Measurements from ENCODE around the gene CMTM5. TPM values are rescaled to one million over a fixed set of nuclear protein-coding genes. Genes with fewer than 3 reads are reported as not detected.

CMTM5 gene
- total RNA-seq, 3 donors from 2014 or later: 0.58 to 3.5 (median 0.58) TPM

DNA sequence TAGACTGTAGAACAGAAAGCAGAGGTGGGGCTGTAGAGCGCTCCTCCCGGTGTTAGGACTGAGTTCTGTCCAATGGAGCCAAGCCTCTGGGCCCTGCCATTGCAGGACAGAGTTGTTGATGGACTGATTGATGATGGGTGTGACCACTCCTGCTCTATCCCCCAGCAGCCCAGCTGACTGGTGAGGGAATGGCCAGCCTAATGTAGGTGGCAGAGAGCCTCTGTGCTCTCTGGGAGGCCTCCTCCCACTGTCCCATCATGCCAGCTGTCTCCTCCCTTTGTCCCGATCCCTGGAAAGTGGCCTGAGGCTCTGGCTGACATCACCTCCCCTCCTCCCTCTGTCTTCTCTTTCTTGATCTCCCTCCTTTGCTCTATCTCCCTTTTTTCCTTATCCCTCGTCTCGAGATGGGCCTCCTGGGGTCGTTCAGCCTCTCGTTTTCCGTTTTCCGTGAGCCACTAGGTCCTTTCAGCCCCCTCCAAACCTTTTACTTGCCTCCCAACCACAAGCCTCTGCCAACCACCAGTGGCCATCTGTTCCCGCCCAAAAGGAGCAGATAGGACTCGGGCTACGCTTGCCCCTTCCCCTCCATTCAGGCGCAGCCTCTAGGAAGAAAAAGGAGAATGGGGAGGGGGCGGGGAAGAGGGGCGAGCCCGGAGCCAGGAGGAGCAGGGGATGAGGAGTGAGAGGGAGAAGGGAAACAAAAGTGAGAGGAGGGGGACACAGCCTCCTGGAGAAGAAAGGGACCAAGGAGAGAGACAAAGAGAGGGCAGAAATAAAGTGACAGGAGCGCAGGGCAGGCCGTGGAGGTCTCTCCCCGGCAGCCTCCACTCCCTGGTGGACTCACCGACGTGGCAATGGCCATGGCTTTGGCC is 12.4 kb upstream of the CMTM5 start:
- no peak for DNase-seq
- no peaks in the 10 kb centered on the region for H3K36me3 ChIP-seq (ENCODE audit: low read depth)
- ATAC-seq: no peak
- no peaks in the 10 kb centered on the region for H3K9me3 ChIP-seq
- H3K4me3 ChIP-seq: no peak overlapping the region
- H3K4me1 ChIP-seq (ENCODE audit: low read depth): no peaks in the 10 kb centered on the region
- intact Hi-C loops (cut with DNase I, micrococcal nuclease): no loop called here
- TF ChIP-seq, protein P1, sequence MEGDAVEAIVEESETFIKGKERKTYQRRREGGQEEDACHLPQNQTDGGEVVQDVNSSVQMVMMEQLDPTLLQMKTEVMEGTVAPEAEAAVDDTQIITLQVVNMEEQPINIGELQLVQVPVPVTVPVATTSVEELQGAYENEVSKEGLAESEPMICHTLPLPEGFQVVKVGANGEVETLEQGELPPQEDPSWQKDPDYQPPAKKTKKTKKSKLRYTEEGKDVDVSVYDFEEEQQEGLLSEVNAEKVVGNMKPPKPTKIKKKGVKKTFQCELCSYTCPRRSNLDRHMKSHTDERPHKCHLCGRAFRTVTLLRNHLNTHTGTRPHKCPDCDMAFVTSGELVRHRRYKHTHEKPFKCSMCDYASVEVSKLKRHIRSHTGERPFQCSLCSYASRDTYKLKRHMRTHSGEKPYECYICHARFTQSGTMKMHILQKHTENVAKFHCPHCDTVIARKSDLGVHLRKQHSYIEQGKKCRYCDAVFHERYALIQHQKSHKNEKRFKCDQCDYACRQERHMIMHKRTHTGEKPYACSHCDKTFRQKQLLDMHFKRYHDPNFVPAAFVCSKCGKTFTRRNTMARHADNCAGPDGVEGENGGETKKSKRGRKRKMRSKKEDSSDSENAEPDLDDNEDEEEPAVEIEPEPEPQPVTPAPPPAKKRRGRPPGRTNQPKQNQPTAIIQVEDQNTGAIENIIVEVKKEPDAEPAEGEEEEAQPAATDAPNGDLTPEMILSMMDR (IDR thresholded peaks at IDR 0.05): no peak

DNA sequence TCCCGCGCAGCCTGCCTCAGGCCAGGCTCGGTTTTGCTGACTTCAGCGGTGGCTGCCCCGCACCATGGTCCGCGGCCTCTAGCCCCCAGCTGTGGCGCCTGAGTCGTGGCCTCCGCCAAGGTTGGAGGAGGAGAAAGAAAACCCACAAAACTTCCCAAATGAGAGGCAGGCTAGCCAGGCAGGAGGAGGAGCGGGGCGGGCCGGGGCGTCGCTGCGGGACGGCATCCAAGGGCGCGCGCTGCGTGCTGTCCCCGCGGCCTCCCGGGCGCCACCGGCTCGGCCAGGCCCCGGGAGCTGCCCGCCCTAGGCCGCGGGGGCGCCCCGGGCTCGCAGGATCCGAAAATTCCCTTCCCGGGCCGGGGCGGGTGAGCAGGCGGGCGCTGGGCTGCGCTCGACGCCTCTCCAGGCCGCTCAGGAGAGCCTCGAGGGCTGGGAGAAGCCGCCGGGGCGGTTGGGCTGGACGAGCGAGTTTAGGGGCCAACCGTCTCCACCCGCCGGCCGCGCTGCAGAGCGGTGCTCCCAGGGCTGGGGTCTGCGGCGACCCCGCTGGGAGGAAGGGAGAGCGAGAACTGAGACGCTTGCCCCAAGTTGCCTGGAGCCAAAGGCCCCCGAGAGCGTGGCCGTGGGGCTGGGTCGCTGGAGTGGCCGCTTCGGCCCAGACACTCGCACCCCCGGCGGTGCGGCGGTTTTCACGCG is 11.7 kb upstream of the CMTM5 start, which contains the start of gene EFS:
TSS of gene EFS (minus strand) at position 137 of the 696 bp plus-strand sequence. CDS start 147 bp downstream, outside the sequence.
- no peaks in the 10 kb centered on the region for H3K9me3 ChIP-seq
- TF ChIP-seq, protein P1 (IDR thresholded peaks at IDR 0.05): no peak
- intact Hi-C loops (cut with DNase I, micrococcal nuclease): no loop called here
- peak in 1 of 3 donors; percentile 39 for DNase-seq
- peak; percentile 33 for ATAC-seq
- no peaks in the 10 kb centered on the region for H3K36me3 ChIP-seq (ENCODE audit: low read depth)
- no peaks in the 10 kb centered on the region for H3K4me1 ChIP-seq (ENCODE audit: low read depth)
- H3K4me3 ChIP-seq: no peak within 1 kb of the TSS

GRCh38 chr14:23365732-23366425 is 11.0 kb upstream of the CMTM5 start:
- no peak overlapping the region for H3K4me3 ChIP-seq
- H3K4me1 ChIP-seq (ENCODE audit: low read depth): no peaks in the 10 kb centered on the region
- H3K9me3 ChIP-seq: no peaks in the 10 kb centered on the region
- H3K36me3 ChIP-seq (ENCODE audit: low read depth): no peaks in the 10 kb centered on the region
- ATAC-seq: peak; percentile 55
- peak in 1 of 3 donors; percentile 32 for DNase-seq
- intact Hi-C loops (cut with DNase I, micrococcal nuclease): no loop called here
- TF ChIP-seq, protein P1 (IDR thresholded peaks at IDR 0.05): no peak

- H3K4me3 ChIP-seq: no peak overlapping the region
- H3K9me3 ChIP-seq: no peaks in the 10 kb centered on the region
- intact Hi-C loops (cut with DNase I, micrococcal nuclease): no loop called here
- TF ChIP-seq, protein P1 (IDR thresholded peaks at IDR 0.05): no peak
- peak in 2 of 3 donors; percentile 30 to 45 for DNase-seq
- no peaks in the 10 kb centered on the region for H3K36me3 ChIP-seq (ENCODE audit: low read depth)
- ATAC-seq: peak; percentile 49
- no peaks in the 10 kb centered on the region for H3K4me1 ChIP-seq (ENCODE audit: low read depth)
Measured at GRCh38 chr14:23366426-23366921, 10.4 kb upstream of the CMTM5 start.

- Histone ChIP-seq H3K36me3 (ENCODE audit: low read depth) (no peaks in the 10 kb centered on the region), H3K4me1 (ENCODE audit: low read depth) (no peaks in the 10 kb centered on the region), H3K9me3 (no peaks in the 10 kb centered on the region), H3K4me3 (no peak overlapping the region)
- intact Hi-C loops (cut with DNase I, micrococcal nuclease): no loop called here
- DNase-seq (no peak), ATAC-seq (no peak)
- TF ChIP-seq, protein P1 (IDR thresholded peaks at IDR 0.05): no peak
Measured at GRCh38 chr14:23370221-23370620, 6.6 kb upstream of the CMTM5 start.

Data from mucosa of descending colon (tissue), 3 donors.